ENCODE measurements around the gene HPN.
"Not testable (repeated sequence)": the region's sequence is repeated elsewhere in the genome, so short reads cannot be mapped to it uniquely, and the experiment has no call there.

The HPN gene

DNA sequence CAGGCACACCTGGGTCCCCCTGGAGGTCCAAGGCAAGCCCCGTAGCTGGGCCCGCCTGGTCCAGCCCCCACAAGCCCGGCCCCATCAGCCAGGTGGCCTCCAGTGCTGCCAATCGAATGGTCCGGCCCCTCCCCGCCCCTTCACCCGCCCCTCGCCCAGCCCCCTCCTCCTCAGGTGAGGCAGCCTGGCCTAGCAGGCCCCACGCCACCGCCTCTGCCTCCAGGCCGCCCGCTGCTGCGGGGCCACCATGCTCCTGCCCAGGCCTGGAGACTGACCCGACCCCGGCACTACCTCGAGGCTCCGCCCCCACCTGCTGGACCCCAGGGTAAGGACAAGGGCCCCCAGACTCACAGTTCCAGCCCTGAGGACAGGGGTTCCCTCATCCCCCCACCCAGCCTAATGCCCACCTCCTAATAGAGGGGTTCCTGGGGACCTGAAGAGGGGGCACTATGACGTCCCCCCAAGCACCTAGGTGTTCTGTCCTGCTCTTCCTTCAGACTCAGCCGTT is at the start of gene HPN:
Gene HPN, plus strand, starts transcription at position 174 of the 508 bp plus-strand sequence. CDS start 786 bp downstream, outside the sequence.
- in situ Hi-C loops (cut with MboI; ENCODE audit: low sequenced_read_pairs): no loop called here
- H3K4me1 ChIP-seq: no peaks in the 10 kb centered on the region
- H3K27me3 ChIP-seq (ENCODE audit: low read depth): no peaks in the 10 kb centered on the region
- no peaks in the 10 kb centered on the region for H3K36me3 ChIP-seq (replicated peaks)
- H3K9me3 ChIP-seq: no peaks in the 10 kb centered on the region
- no peak for DNase-seq (ENCODE audit: low spot score in 2 of 2)
- H3K4me3 ChIP-seq: no peak within 1 kb of the TSS

DNA sequence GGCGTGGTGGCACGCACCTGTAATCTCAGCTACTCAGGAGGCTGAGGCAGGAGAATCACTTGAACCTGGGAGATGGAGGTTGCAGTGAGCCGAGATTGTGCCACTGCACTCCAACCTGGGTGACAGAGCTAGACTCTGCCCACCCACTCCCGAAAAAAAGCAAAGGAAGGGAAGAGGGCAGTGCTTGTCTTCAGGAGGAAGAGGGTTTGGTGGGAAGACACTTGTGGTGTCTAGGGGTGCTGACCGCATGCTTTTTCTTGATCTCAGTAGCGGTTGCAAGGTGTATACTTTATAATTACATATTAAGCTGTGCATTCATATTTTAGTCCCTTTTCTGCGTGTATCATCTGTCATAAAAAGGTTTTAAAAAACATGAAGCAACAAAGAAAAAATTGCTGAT is 48.9 kb upstream of the HPN start:
- H3K36me3 ChIP-seq (replicated peaks); H3K9me3 ChIP-seq; H3K27me3 ChIP-seq (ENCODE audit: low read depth); DNase-seq (ENCODE audit: low spot score in 2 of 2); H3K4me1 ChIP-seq; H3K4me3 ChIP-seq; in situ Hi-C loops (cut with MboI; ENCODE audit: low sequenced_read_pairs): not testable (repeated sequence)

DNA sequence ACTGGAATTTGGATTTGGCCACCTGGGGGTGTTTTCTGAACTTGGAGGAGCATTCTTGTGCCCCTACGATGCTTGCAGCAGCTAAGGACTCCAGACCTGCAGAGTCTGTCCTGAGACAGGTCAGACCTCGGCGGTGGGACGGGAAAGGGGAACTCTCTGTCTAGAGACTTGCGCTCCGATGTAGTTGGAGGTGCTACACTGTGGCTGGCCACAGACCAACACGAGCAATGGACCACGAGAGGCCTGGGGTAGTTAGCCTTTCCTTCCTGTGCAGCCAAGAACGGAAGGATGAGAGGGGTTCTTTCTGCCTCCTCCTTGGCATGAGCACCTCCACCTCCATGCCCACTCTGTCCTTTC is 47.3 kb upstream of the HPN start:
- in situ Hi-C loops (cut with MboI; ENCODE audit: low sequenced_read_pairs): no loop called here
- no peak for DNase-seq (ENCODE audit: low spot score in 2 of 2)
- Histone ChIP-seq H3K9me3 (no peaks in the 10 kb centered on the region), H3K27me3 (ENCODE audit: low read depth) (0 out of 2 replicates have a peak, but pooled peaks cover 2% of the 10 kb centered on the region), H3K36me3 (replicated peaks) (no peaks in the 10 kb centered on the region), H3K4me3 (no peak overlapping the region), H3K4me1 (0 out of 2 replicates have a peak, but pooled peaks cover 3% of the 10 kb centered on the region)

DNA sequence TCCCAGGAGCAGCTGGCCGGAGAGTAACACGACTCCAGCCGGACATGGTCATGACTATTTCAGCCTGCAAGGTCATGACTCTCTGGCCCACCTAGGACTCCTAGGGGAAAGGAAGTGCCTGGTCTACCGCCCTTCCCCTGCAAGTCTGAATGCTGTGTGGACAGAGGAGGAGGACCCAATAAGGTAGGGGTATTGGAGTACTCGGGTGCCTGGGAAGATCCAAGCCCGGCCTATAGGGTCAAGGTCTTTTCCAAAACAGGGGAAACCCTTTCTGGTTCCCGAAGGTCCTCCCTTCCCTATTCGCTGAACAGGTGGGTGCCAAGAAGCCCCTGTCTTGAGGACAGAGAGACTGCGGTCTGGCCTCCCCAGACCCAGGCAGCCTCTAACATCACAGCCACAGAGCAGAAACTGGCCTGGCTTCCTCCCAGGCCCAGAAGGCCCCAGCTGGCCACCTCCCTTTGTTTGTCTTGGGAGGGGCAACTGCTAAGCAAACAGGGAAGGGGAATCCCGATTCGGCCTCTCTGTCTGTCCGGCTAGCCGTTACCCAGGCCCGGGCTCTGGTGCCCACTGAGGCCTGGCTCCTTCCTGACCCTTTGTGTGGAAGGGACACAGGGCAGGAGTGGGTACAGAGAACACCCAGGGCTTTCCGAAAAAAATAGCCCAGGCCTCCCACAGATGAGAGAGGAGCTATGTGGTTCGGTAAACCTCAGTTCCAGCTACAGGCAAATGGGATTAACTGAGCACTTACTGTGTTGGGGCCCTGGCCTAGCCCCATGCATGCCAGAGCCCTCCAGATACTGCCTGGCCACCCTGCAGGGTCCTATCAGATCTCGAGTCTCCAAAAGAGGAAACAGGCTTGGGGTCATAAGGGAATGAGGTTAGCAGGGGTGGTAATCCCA is 46.6 kb upstream of the HPN start:
- no peak for DNase-seq (ENCODE audit: low spot score in 2 of 2)
- Histone ChIP-seq H3K4me1 (peaks cover 6% of the 10 kb centered on the region; the same call in 1 of the 2 replicates), H3K27me3 (ENCODE audit: low read depth) (0 out of 2 replicates have a peak, but pooled peaks cover under 1% of the 10 kb centered on the region), H3K36me3 (replicated peaks) (no peaks in the 10 kb centered on the region), H3K4me3 (no peak overlapping the region), H3K9me3 (no peaks in the 10 kb centered on the region)
- in situ Hi-C loops (cut with MboI; ENCODE audit: low sequenced_read_pairs): no loop called here

GRCh38 chr19:34995551-34995950 is 46.0 kb upstream of the HPN start:
- Histone ChIP-seq H3K9me3 (no peaks in the 10 kb centered on the region), H3K4me3 (no peak overlapping the region), H3K27me3 (ENCODE audit: low read depth) (no peaks in the 10 kb centered on the region), H3K36me3 (replicated peaks) (no peaks in the 10 kb centered on the region), H3K4me1 (peaks cover 6% of the 10 kb centered on the region; the same call in 1 of the 2 replicates)
- DNase-seq (ENCODE audit: low spot score in 2 of 2): no peak
- in situ Hi-C loops (cut with MboI; ENCODE audit: low sequenced_read_pairs): no loop called here

DNA sequence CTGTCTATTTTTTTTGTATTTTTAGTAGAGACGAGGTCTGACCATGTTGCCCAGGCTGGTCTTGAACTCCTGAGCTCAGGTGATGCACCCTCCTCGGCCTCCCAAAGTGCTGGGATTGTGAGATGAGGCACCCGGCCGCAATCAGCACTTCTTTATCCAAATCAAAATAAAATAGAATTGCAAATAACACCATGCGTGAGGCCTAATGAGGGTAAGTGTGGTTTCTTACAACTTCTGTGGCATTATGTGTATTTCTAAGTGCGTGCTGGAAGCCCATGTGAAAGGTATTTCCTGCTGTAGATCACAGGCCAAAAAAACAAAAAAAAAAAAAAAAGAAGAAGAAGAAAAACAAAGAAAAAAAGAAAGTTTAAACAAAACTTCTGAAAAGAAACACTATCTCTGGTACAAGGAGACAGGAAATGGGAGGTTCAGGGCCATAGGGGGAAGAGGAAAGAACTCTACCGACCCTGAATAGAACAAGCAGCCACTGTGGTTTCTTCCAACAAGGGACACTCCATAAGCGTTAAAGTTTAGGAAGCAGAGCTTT is 44.4 kb upstream of the HPN start:
- H3K4me3 ChIP-seq: no peak overlapping the region
- H3K36me3 ChIP-seq (replicated peaks): peaks cover 6% of the 10 kb centered on the region
- in situ Hi-C loops (cut with MboI; ENCODE audit: low sequenced_read_pairs): no loop called here
- DNase-seq (ENCODE audit: low spot score in 2 of 2): no peak
- H3K27me3 ChIP-seq (ENCODE audit: low read depth): no peaks in the 10 kb centered on the region
- no peaks in the 10 kb centered on the region for H3K9me3 ChIP-seq
- H3K4me1 ChIP-seq: peaks cover 12% of the 10 kb centered on the region

DNA sequence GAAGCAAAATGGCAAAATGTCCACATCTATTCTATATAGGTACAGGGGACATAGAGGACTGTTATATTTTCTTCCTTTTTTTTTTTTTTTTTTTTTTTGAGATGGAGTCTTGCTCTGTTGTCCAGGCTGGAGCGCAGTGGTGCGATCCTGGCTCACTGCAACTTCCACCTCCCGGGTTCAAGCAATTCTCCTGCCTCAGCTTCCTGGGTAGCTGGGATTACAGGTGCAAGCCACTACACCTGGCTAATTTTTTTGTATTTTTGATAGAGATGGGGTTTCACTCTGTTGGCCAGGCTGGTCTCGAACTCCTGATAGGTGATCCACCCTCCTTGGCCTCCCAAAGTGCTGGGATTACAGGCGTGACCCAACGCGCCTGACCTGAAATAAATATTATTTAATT is 43.3 kb upstream of the HPN start:
- H3K27me3 ChIP-seq (ENCODE audit: low read depth); H3K4me3 ChIP-seq; DNase-seq (ENCODE audit: low spot score in 2 of 2); H3K9me3 ChIP-seq; in situ Hi-C loops (cut with MboI; ENCODE audit: low sequenced_read_pairs): not testable (repeated sequence)
- Histone ChIP-seq H3K4me1 (peaks cover 13% of the 10 kb centered on the region), H3K36me3 (replicated peaks) (peaks cover 15% of the 10 kb centered on the region)

GRCh38 chr19:34998777-34999497 is 42.6 kb upstream of the HPN start:
- H3K9me3 ChIP-seq: no peaks in the 10 kb centered on the region
- DNase-seq (ENCODE audit: low spot score in 2 of 2): peak in 1 of 2 experiments; percentile 49
- H3K36me3 ChIP-seq (replicated peaks): peaks cover 20% of the 10 kb centered on the region
- no peaks in the 10 kb centered on the region for H3K27me3 ChIP-seq (ENCODE audit: low read depth)
- in situ Hi-C loops (cut with MboI; ENCODE audit: low sequenced_read_pairs): no loop called here
- peak overlapping the region; percentile 68 for H3K4me3 ChIP-seq
- peaks cover 17% of the 10 kb centered on the region for H3K4me1 ChIP-seq

GRCh38 chr19:34999498-35000337 is 41.8 kb upstream of the HPN start, which contains the start of gene GRAMD1A:
TSS of gene GRAMD1A (plus strand) at chr19:35000323. CDS start at chr19:35000479, 156 bp downstream.
- Histone ChIP-seq H3K4me1 (peaks cover 17% of the 10 kb centered on the region), H3K36me3 (replicated peaks) (peaks cover 28% of the 10 kb centered on the region), H3K27me3 (ENCODE audit: low read depth) (no peaks in the 10 kb centered on the region), H3K4me3 (peak within 1 kb of the TSS; percentile 68), H3K9me3 (no peaks in the 10 kb centered on the region)
- peak; percentile 83 to 92 for DNase-seq (ENCODE audit: low spot score in 2 of 2)
- in situ Hi-C loops (cut with MboI; ENCODE audit: low sequenced_read_pairs): no loop called here

DNA sequence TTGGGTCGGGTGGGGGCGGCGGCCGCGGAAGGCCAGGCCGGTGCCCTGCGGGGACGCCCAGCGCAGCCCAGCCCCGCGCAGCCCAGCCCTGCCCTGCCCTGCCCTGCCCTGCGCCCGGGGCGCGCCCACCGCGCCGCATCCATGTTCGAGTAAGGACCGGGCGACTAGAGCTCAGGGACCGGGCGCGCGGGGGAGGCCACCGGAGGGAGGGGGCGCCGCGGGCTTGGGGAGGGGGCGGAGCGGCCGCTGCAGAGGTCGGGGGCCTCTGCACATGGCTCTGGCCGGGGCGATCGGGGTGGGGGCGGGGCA is 41.2 kb upstream of the HPN start:
- Histone ChIP-seq H3K9me3 (no peaks in the 10 kb centered on the region), H3K4me3 (peak overlapping the region; percentile 68), H3K27me3 (ENCODE audit: low read depth) (no peaks in the 10 kb centered on the region), H3K36me3 (replicated peaks) (peaks cover 30% of the 10 kb centered on the region), H3K4me1 (peaks cover 17% of the 10 kb centered on the region)
- no peak for DNase-seq (ENCODE audit: low spot score in 2 of 2)
- in situ Hi-C loops (cut with MboI; ENCODE audit: low sequenced_read_pairs): no loop called here

GRCh38 chr19:35000647-35001501 is 40.6 kb upstream of the HPN start:
- Histone ChIP-seq H3K4me1 (peaks cover 17% of the 10 kb centered on the region), H3K4me3 (peak overlapping the region; percentile 68), H3K36me3 (replicated peaks) (peaks cover 36% of the 10 kb centered on the region), H3K27me3 (ENCODE audit: low read depth) (no peaks in the 10 kb centered on the region), H3K9me3 (no peaks in the 10 kb centered on the region)
- DNase-seq (ENCODE audit: low spot score in 2 of 2): peak; percentile 12 to 65
- in situ Hi-C loops (cut with MboI; ENCODE audit: low sequenced_read_pairs): no loop called here

- in situ Hi-C loops (cut with MboI; ENCODE audit: low sequenced_read_pairs): no loop called here
- no peaks in the 10 kb centered on the region for H3K9me3 ChIP-seq
- H3K36me3 ChIP-seq (replicated peaks): peaks cover 45% of the 10 kb centered on the region
- no peak for DNase-seq (ENCODE audit: low spot score in 2 of 2)
- peaks cover 17% of the 10 kb centered on the region for H3K4me1 ChIP-seq
- H3K27me3 ChIP-seq (ENCODE audit: low read depth): no peaks in the 10 kb centered on the region
- peak overlapping the region; percentile 68 for H3K4me3 ChIP-seq
These were observed 39.4 kb upstream of the HPN start for GRCh38 chr19:35002037-35002535.

All from HAP-1 (cell line).